Right ventricle myocardium superior (tissue), 1 donor: ENCODE results near the gene PIGV. TPM values are rescaled to one million over a fixed set of nuclear protein-coding genes. Genes with fewer than 3 reads are reported as not detected.

Experiments
- total RNA-seq: library from RNA; stranded (reverse); fragmentation: NEBNext Ultra II Directional; extraction: Animal tissue kit (Norgen Biotek cat#: 25700); gene quantifications from one replicate; pipeline ENCODE4 v1.2.1, GENCODE V29; 2021
- donor health status: DM: no; HTN: yes; CAD: no; lungs with severe emphysema.

Gene PIGV
- total RNA-seq, 1 donor from 2014 or later, result 5.5 TPM

Other genes starting within 250 kb of the PIGV start
- gene ARID1A, start 91.9 kb upstream of the PIGV start, total RNA-seq, result 29.4 TPM
- gene ZDHHC18, start 38.7 kb downstream of the PIGV start, total RNA-seq, result 14.4 TPM
- not detected for gene SFN, start 75.2 kb downstream of the PIGV start, total RNA-seq
- 15.7 TPM for gene GPN2, start 102.3 kb downstream of the PIGV start, total RNA-seq
- gene GPATCH3, start 112.5 kb downstream of the PIGV start, total RNA-seq, result 10.4 TPM
- 5.1 TPM for gene NR0B2, start 126.0 kb downstream of the PIGV start, total RNA-seq
- gene NUDC, start 133.8 kb downstream of the PIGV start, total RNA-seq, result 78.1 TPM
- gene KDF1, start 172.5 kb downstream of the PIGV start, total RNA-seq, result 0.35 TPM
- gene TRNP1, start 205.7 kb downstream of the PIGV start, total RNA-seq, result 31.7 TPM
- 34.6 TPM for gene TENT5B, start 224.9 kb downstream of the PIGV start, total RNA-seq